Measurements from ENCODE around the gene ERC2.

The ERC2 gene

DNA sequence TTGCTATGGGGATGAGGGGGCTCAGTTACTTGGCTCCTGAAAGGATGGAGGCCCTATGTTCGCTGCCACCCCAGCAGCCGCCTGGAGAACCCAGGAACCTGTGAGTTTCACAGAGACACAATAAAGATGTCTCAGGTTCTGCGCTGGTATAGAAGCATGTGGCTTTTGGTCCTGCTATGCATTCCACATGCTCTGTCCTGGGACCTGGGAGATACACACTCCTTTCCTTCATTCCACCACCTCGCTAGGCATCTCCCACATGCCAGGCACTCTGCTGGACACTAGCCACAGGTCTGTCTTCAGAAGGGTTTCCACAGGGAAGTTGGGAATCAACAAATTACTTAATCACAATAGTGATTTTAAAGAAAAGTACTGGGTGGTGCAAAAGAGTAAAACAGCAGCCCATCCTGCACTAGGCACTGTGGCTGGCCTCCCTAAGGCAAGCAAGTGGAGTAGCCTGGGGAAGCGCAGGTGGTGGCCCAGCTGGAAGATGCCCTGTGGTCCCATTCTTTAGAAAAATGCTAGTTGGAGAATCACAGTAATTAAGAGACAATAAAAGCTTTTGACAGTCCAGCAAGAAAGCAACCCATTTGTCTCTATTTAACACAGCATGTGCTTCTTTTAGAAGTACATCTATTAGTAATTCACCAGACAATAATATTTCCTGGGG lies 572.2 kb downstream of the ERC2 start:
- no peaks in the 10 kb centered on the region for H3K9me2 ChIP-seq (replicated peaks; ENCODE audit: low read depth, low read length)
- no peaks in the 10 kb centered on the region for H4K20me1 ChIP-seq (ENCODE audit: insufficient read depth, low read length, poor library complexity, severe bottlenecking)
- H3K9ac ChIP-seq (ENCODE audit: low read depth, low read length, poor library complexity, severe bottlenecking), result no peak overlapping the region
- H3K4me2 ChIP-seq (ENCODE audit: low read depth, low read length, poor library complexity, severe bottlenecking), result no peak overlapping the region
- H3K9me3 ChIP-seq (ENCODE audit: insufficient read depth, low read depth, low read length), result no peaks in the 10 kb centered on the region
- TF ChIP-seq, protein P1, sequence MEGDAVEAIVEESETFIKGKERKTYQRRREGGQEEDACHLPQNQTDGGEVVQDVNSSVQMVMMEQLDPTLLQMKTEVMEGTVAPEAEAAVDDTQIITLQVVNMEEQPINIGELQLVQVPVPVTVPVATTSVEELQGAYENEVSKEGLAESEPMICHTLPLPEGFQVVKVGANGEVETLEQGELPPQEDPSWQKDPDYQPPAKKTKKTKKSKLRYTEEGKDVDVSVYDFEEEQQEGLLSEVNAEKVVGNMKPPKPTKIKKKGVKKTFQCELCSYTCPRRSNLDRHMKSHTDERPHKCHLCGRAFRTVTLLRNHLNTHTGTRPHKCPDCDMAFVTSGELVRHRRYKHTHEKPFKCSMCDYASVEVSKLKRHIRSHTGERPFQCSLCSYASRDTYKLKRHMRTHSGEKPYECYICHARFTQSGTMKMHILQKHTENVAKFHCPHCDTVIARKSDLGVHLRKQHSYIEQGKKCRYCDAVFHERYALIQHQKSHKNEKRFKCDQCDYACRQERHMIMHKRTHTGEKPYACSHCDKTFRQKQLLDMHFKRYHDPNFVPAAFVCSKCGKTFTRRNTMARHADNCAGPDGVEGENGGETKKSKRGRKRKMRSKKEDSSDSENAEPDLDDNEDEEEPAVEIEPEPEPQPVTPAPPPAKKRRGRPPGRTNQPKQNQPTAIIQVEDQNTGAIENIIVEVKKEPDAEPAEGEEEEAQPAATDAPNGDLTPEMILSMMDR (conservative IDR thresholded peaks at IDR 0.05; ENCODE audit: low read length), result no peak
- no peak for TF ChIP-seq EZH2phosphoT487 (IDR thresholded peaks at IDR 0.05; ENCODE audit: borderline replicate concordance)
- H3K4me1 ChIP-seq (ENCODE audit: insufficient read depth, low read length, poor library complexity, severe bottlenecking), result no peaks in the 10 kb centered on the region
- no peaks in the 10 kb centered on the region for H3F3A ChIP-seq (ENCODE audit: low read depth)
- H3K79me2 ChIP-seq (ENCODE audit: insufficient read depth, low read length), result no peaks in the 10 kb centered on the region
- H3K36me3 ChIP-seq (ENCODE audit: insufficient read depth, low read length), result no peaks in the 10 kb centered on the region
- H2AFZ ChIP-seq (ENCODE audit: low read length), result no peak overlapping the region
- no peak overlapping the region for H3K4me3 ChIP-seq (ENCODE audit: low read length, poor library complexity, severe bottlenecking)
- no peaks in the 10 kb centered on the region for H3K27me3 ChIP-seq (ENCODE audit: insufficient read depth, low read length, poor library complexity, severe bottlenecking)

DNA sequence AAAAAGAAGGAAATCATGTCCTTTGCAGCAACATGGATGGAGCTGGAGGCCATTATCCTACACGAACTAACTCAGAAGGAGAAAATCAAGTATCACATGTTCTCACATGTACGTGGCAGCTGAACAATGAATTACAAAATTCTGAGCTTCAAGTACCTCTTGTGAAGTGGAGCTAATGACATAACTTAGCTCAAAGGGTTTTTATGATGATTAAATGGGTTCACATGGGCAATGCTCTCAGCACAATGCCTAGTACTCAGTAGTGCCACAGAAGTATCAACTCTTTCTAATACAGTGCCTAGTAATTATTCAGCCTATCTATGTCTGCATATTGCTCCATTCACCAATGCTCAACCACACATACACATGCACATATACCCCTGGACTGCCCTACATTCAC lies 573.7 kb downstream of the ERC2 start:
- Histone ChIP-seq H3K4me2 (ENCODE audit: low read depth, low read length, poor library complexity, severe bottlenecking) (no peak overlapping the region), H3K79me2 (ENCODE audit: insufficient read depth, low read length) (no peaks in the 10 kb centered on the region), H3K27me3 (ENCODE audit: insufficient read depth, low read length, poor library complexity, severe bottlenecking) (no peaks in the 10 kb centered on the region), H4K20me1 (ENCODE audit: insufficient read depth, low read length, poor library complexity, severe bottlenecking) (no peaks in the 10 kb centered on the region), H3K4me1 (ENCODE audit: insufficient read depth, low read length, poor library complexity, severe bottlenecking) (no peaks in the 10 kb centered on the region), H3K9ac (ENCODE audit: low read depth, low read length, poor library complexity, severe bottlenecking) (no peak overlapping the region), H2AFZ (ENCODE audit: low read length) (no peak overlapping the region), H3K4me3 (ENCODE audit: low read length, poor library complexity, severe bottlenecking) (no peak overlapping the region), H3K9me3 (ENCODE audit: insufficient read depth, low read depth, low read length) (no peaks in the 10 kb centered on the region), H3F3A (ENCODE audit: low read depth) (no peaks in the 10 kb centered on the region), H3K36me3 (ENCODE audit: insufficient read depth, low read length) (no peaks in the 10 kb centered on the region), H3K9me2 (replicated peaks; ENCODE audit: low read depth, low read length) (no peaks in the 10 kb centered on the region)
- no peak for TF ChIP-seq EZH2phosphoT487 (IDR thresholded peaks at IDR 0.05; ENCODE audit: borderline replicate concordance)
- TF ChIP-seq, protein P1 (conservative IDR thresholded peaks at IDR 0.05; ENCODE audit: low read length), result no peak

DNA sequence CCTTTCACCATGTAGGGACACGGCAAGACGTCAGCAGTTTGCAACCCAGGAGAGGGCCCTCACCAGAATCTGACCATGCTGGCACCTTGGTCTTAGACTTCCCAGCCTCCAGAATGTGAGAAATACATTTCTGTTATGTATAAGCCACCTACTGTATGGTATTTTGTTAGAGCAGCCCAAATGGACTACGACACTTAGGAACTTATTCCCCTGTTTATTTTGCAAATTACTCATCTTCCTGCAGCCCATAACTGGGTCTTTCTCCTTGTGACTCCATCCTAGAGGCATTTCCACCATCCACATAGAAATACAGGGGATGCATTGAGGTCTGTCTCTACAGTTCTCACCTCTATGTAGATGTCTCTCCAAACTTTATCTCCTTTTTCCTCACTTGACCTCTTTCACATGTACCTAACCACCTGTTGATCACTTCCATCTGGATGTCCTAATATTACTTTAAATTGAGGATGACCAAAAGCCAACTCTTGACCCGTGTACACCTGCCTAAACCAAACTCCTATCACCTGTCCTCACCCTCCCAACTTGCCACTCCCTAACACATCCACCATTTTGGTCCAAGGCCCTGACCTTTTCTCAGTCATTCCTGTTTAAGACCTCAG lies 575.1 kb downstream of the ERC2 start:
- Histone ChIP-seq H3K36me3 (ENCODE audit: insufficient read depth, low read length) (no peaks in the 10 kb centered on the region), H3K79me2 (ENCODE audit: insufficient read depth, low read length) (no peaks in the 10 kb centered on the region), H3K9me3 (ENCODE audit: insufficient read depth, low read depth, low read length) (no peaks in the 10 kb centered on the region), H2AFZ (ENCODE audit: low read length) (no peak overlapping the region), H3K4me3 (ENCODE audit: low read length, poor library complexity, severe bottlenecking) (no peak overlapping the region), H3K9me2 (replicated peaks; ENCODE audit: low read depth, low read length) (no peaks in the 10 kb centered on the region), H3K9ac (ENCODE audit: low read depth, low read length, poor library complexity, severe bottlenecking) (no peak overlapping the region), H4K20me1 (ENCODE audit: insufficient read depth, low read length, poor library complexity, severe bottlenecking) (no peaks in the 10 kb centered on the region), H3K4me2 (ENCODE audit: low read depth, low read length, poor library complexity, severe bottlenecking) (no peak overlapping the region), H3K27me3 (ENCODE audit: insufficient read depth, low read length, poor library complexity, severe bottlenecking) (no peaks in the 10 kb centered on the region), H3K4me1 (ENCODE audit: insufficient read depth, low read length, poor library complexity, severe bottlenecking) (no peaks in the 10 kb centered on the region), H3F3A (ENCODE audit: low read depth) (no peaks in the 10 kb centered on the region)
- TF ChIP-seq, protein P1 (conservative IDR thresholded peaks at IDR 0.05; ENCODE audit: low read length), result no peak
- TF ChIP-seq EZH2phosphoT487 (IDR thresholded peaks at IDR 0.05; ENCODE audit: borderline replicate concordance), result no peak
